Measurements from ENCODE around the gene CLDN22.

The CLDN22 gene

GRCh38 chr4:183286590-183287308 is 33.3 kb downstream of the CLDN22 start:
- DNase-seq (ENCODE audit: extremely low read depth, insufficient read length) = no peak
- Histone ChIP-seq H3K4me3 (replicated peaks; ENCODE audit: low read depth, low read length) (no peak overlapping the region), H3K27me3 (replicated peaks; ENCODE audit: control insufficient read depth, insufficient read depth, low read length) (no peaks in the 10 kb centered on the region), H3K36me3 (ENCODE audit: control insufficient read depth, insufficient read depth, low read length) (no peaks in the 10 kb centered on the region)
- TF ChIP-seq CTCF (IDR thresholded peaks at IDR 0.05; ENCODE audit: insufficient read depth, low read length, poor library complexity, severe bottlenecking) = no peak

- Histone ChIP-seq H3K27me3 (replicated peaks; ENCODE audit: control insufficient read depth, insufficient read depth, low read length) (no peaks in the 10 kb centered on the region), H3K36me3 (ENCODE audit: control insufficient read depth, insufficient read depth, low read length) (no peaks in the 10 kb centered on the region), H3K4me3 (replicated peaks; ENCODE audit: low read depth, low read length) (no peak overlapping the region)
- TF ChIP-seq CTCF (IDR thresholded peaks at IDR 0.05; ENCODE audit: insufficient read depth, low read length, poor library complexity, severe bottlenecking) = no peak
- no peak for DNase-seq (ENCODE audit: extremely low read depth, insufficient read length)
Observed at GRCh38 chr4:183285886-183286285, 34.2 kb downstream of the CLDN22 start.

DNA sequence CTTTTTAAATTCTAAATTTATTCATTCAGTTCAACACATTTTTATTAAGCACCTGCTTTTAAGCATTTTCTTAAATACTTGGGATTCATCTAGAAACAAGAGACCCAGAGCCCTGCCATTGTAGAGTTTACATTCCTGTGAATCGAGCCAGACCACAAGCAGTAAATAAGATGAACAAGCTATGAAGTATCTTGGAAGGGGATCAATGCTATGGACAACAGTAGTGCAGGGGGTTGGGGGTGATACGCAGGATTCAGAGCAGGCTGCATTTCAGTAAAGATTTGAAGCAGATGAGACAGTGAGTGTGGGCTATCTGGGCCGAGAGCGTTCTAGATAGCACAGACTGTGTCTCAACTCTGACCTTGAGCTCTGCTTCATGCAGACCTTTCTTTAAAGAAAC is 35.1 kb downstream of the CLDN22 start:
- DNase-seq (ENCODE audit: extremely low read depth, insufficient read length) = no peak
- H3K36me3 ChIP-seq (ENCODE audit: control insufficient read depth, insufficient read depth, low read length) = no peaks in the 10 kb centered on the region
- TF ChIP-seq CTCF (IDR thresholded peaks at IDR 0.05; ENCODE audit: insufficient read depth, low read length, poor library complexity, severe bottlenecking) = no peak
- H3K27me3 ChIP-seq (replicated peaks; ENCODE audit: control insufficient read depth, insufficient read depth, low read length) = no peaks in the 10 kb centered on the region
- H3K4me3 ChIP-seq (replicated peaks; ENCODE audit: low read depth, low read length) = no peak overlapping the region

DNA sequence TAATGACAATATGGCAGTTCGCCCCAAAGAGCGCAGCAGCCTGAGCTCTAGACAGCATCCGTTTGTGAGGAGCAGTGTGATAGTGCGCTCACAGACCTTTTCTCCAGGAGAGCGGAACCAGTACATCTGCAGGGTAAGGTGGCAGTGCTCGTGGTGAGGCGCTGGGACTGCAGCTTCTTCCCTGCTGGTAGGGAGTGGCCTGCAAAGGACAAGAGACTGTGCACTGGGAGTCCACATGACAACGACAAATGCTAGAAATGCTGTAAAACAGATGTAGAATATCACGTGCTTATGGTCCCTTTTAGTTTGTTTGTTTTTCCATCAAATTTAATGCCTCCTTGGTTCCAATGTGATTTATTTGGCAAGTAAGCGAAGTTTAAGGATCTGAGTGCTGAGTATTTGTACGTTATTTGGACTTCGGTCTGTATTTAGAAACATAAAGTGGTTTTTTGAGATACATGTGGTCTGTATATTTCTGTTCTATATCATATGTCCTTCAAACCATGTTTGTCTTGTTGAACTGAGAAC is 35.8 kb downstream of the CLDN22 start:
- Histone ChIP-seq H3K4me3 (replicated peaks; ENCODE audit: low read depth, low read length) (no peak overlapping the region), H3K36me3 (ENCODE audit: control insufficient read depth, insufficient read depth, low read length) (no peaks in the 10 kb centered on the region), H3K27me3 (replicated peaks; ENCODE audit: control insufficient read depth, insufficient read depth, low read length) (no peaks in the 10 kb centered on the region)
- no peak for DNase-seq (ENCODE audit: extremely low read depth, insufficient read length)
- TF ChIP-seq CTCF (IDR thresholded peaks at IDR 0.05; ENCODE audit: insufficient read depth, low read length, poor library complexity, severe bottlenecking) = no peak

- no peak overlapping the region for H3K4me3 ChIP-seq (replicated peaks; ENCODE audit: low read depth, low read length)
- TF ChIP-seq CTCF (IDR thresholded peaks at IDR 0.05; ENCODE audit: insufficient read depth, low read length, poor library complexity, severe bottlenecking) = no peak
- DNase-seq (ENCODE audit: extremely low read depth, insufficient read length) = no peak
- no peaks in the 10 kb centered on the region for H3K27me3 ChIP-seq (replicated peaks; ENCODE audit: control insufficient read depth, insufficient read depth, low read length)
- H3K36me3 ChIP-seq (ENCODE audit: control insufficient read depth, insufficient read depth, low read length) = no peaks in the 10 kb centered on the region
Observed at GRCh38 chr4:183276106-183276505, 44.0 kb downstream of the CLDN22 start.

Measured in GM06990 (cell line).